Erythroblast (primary cell): ENCODE results near the gene NADSYN1.

Source experiments
- GATA1 ChIP-seq: IDR thresholded peaks from 2 replicates; pipeline ENCODE4 v1.6.1; 2011; ENCODE audit warnings: low read depth, mild to moderate bottlenecking, control low read depth, low read length, moderate library complexity
- POLR2A ChIP-seq: IDR thresholded peaks from 2 replicates; pipeline ENCODE4 v1.6.1; 2011; ENCODE audit warnings: mild to moderate bottlenecking, low read length

DNA sequence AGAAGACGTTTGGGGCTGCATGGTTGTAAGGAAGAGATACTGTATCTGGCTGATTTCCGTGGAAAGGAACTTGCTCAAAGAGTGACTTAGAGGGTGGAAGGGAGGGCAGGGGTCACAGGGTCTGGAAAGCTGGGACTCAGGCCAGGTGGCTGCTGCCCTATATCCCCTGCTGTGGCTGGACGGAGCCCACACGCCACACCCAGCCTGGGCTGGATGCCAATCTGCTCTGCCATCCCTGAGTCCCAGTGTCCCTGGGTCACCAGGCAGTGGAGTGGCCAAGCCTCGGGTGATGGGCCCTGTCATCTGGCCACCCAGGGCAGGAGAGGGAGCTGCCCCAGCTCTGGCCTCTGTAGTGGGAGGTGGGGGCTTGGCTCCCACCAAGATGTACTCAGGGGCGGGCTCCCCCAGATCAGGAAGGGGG is 47.6 kb downstream of the NADSYN1 start:
- TF ChIP-seq POLR2A (no peak), GATA1 (no peak)
